ENCODE measurements around the gene HSPA12B.

GRCh38 chr20:3702611-3703391, 29.7 kb upstream of the HSPA12B start:
- TF ChIP-seq CTCF (conservative IDR thresholded peaks at IDR 0.05; ENCODE audit: low read depth, low read length), result no peak
- TF ChIP-seq EZH2 (IDR thresholded peaks at IDR 0.05; ENCODE audit: borderline replicate concordance, low read depth, low read length, poor library complexity, severe bottlenecking), result no peak

Measured in A673 (cell line).